ENCODE measurements around the gene UTP3.
"Not testable (repeated sequence)": the region's sequence is repeated elsewhere in the genome, so short reads cannot be mapped to it uniquely, and the experiment has no call there.

UTP3 gene

GRCh38 chr4:70698435-70698834 is 10.1 kb downstream of the UTP3 start:
- not testable (repeated sequence) for H3K4me1 ChIP-seq (ENCODE audit: control insufficient read depth in 2 of 2, insufficient read depth in 1 of 2, low read depth in 1 of 2, low read length in 2 of 2); H3K4me2 ChIP-seq (ENCODE audit: insufficient read depth, low read length, poor library complexity, severe bottlenecking); H4K91ac ChIP-seq (ENCODE audit: low read depth, low read length, poor library complexity); H2AFZ ChIP-seq (ENCODE audit: low read length); H3K9me3 ChIP-seq (replicated peaks in 1 of 2; ENCODE audit: control insufficient read depth in 2 of 2, insufficient read depth in 1 of 2, low read depth in 1 of 2, low read length in 2 of 2); H3K14ac ChIP-seq (ENCODE audit: low read length); H2BK120ac ChIP-seq (ENCODE audit: low read depth, low read length); H3K23ac ChIP-seq (ENCODE audit: low read depth, low read length, poor library complexity); H3K18ac ChIP-seq (ENCODE audit: low read length); H3K36me3 ChIP-seq (replicated peaks in 1 of 2; ENCODE audit: control insufficient read depth in 2 of 2, insufficient read depth in 2 of 2, low read length in 2 of 2); H4K8ac ChIP-seq (ENCODE audit: low read depth, low read length); H3K4me3 ChIP-seq (ENCODE audit: low read length in 2 of 2); H2AK5ac ChIP-seq (ENCODE audit: low read depth, low read length); H3K27me3 ChIP-seq (ENCODE audit: control insufficient read depth in 3 of 3, insufficient read depth in 3 of 3, low read depth in 1 of 3, low read length in 3 of 3); H2BK15ac ChIP-seq (ENCODE audit: low read length); H2BK5ac ChIP-seq (ENCODE audit: low read length); H3K9ac ChIP-seq (ENCODE audit: low read depth, low read length, poor library complexity); H3K4ac ChIP-seq (ENCODE audit: low read length); H3K79me1 ChIP-seq (ENCODE audit: low read depth, low read length); H2BK12ac ChIP-seq (ENCODE audit: low read length); H3K27ac ChIP-seq (replicated peaks; ENCODE audit: low read length); DNase-seq (ENCODE audit: low spot score)
- no CpG with 5 or more reads among the region's 8 CpGs for WGBS, 2 donors (ENCODE audit: extremely low coverage in 2 of 2, insufficient read length in 2 of 2, insufficient replicate concordance in 1 of 2)

DNA sequence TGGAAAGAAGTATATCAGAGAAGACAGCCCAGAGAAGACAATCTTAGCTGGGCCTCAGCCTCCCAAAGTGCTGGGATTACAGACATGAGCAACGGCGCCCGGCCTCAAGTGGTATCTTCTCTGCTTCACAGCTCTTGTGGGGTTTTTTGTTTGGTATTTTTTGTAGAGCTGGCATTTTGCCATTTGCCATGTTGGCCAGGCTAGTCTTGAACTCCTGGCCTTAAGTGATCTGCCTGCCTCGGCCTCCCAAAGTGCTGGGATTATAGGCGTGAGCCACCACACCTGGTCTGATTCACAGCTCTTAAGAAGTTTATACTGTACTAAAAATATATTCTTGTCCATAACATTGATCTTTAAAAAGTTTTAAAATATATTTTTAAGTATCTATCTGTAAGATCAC is 12.4 kb downstream of the UTP3 start:
- Histone ChIP-seq H3K14ac (ENCODE audit: low read length) (no peak overlapping the region), H3K4me1 (ENCODE audit: control insufficient read depth in 2 of 2, insufficient read depth in 1 of 2, low read depth in 1 of 2, low read length in 2 of 2) (no peaks in the 10 kb centered on the region), H3K9me3 (replicated peaks in 1 of 2; ENCODE audit: control insufficient read depth in 2 of 2, insufficient read depth in 1 of 2, low read depth in 1 of 2, low read length in 2 of 2) (no peaks in the 10 kb centered on the region), H3K18ac (ENCODE audit: low read length) (no peak overlapping the region), H3K9ac (ENCODE audit: low read depth, low read length, poor library complexity) (no peak overlapping the region), H2BK5ac (ENCODE audit: low read length) (no peak overlapping the region), H3K36me3 (replicated peaks in 1 of 2; ENCODE audit: control insufficient read depth in 2 of 2, insufficient read depth in 2 of 2, low read length in 2 of 2) (no peaks in the 10 kb centered on the region), H2AK5ac (ENCODE audit: low read depth, low read length) (no peak overlapping the region), H3K23ac (ENCODE audit: low read depth, low read length, poor library complexity) (no peak overlapping the region), H2BK12ac (ENCODE audit: low read length) (no peak overlapping the region), H3K27me3 (ENCODE audit: control insufficient read depth in 3 of 3, insufficient read depth in 3 of 3, low read depth in 1 of 3, low read length in 3 of 3) (no peaks in the 10 kb centered on the region), H3K4me3 (ENCODE audit: low read length in 2 of 2) (no peak overlapping the region), H3K4ac (ENCODE audit: low read length) (no peak overlapping the region), H2BK15ac (ENCODE audit: low read length) (no peak overlapping the region), H2BK120ac (ENCODE audit: low read depth, low read length) (no peak overlapping the region), H2AFZ (ENCODE audit: low read length) (no peak overlapping the region), H3K27ac (replicated peaks; ENCODE audit: low read length) (no peak overlapping the region), H3K79me1 (ENCODE audit: low read depth, low read length) (no peaks in the 10 kb centered on the region), H4K8ac (ENCODE audit: low read depth, low read length) (no peak overlapping the region), H3K4me2 (ENCODE audit: insufficient read depth, low read length, poor library complexity, severe bottlenecking) (no peak overlapping the region), H4K91ac (ENCODE audit: low read depth, low read length, poor library complexity) (no peak overlapping the region)
- no CpG with 5 or more reads among the region's 5 CpGs for WGBS, 2 donors (ENCODE audit: extremely low coverage in 2 of 2, insufficient read length in 2 of 2, insufficient replicate concordance in 1 of 2)
- no peak for DNase-seq (ENCODE audit: low spot score)

GRCh38 chr4:70701271-70701670 is 12.9 kb downstream of the UTP3 start:
- no peak overlapping the region for H2BK120ac ChIP-seq (ENCODE audit: low read depth, low read length)
- WGBS, 2 donors (ENCODE audit: extremely low coverage in 2 of 2, insufficient read length in 2 of 2, insufficient replicate concordance in 1 of 2), result no CpG with 5 or more reads among the region's 1 CpG
- no peak overlapping the region for H3K4me2 ChIP-seq (ENCODE audit: insufficient read depth, low read length, poor library complexity, severe bottlenecking)
- H2AK5ac ChIP-seq (ENCODE audit: low read depth, low read length), result no peak overlapping the region
- no peaks in the 10 kb centered on the region for H3K79me1 ChIP-seq (ENCODE audit: low read depth, low read length)
- no peak overlapping the region for H3K18ac ChIP-seq (ENCODE audit: low read length)
- no peak overlapping the region for H2BK15ac ChIP-seq (ENCODE audit: low read length)
- H3K4me3 ChIP-seq (ENCODE audit: low read length in 2 of 2), result no peak overlapping the region
- H3K9me3 ChIP-seq (replicated peaks in 1 of 2; ENCODE audit: control insufficient read depth in 2 of 2, insufficient read depth in 1 of 2, low read depth in 1 of 2, low read length in 2 of 2), result no peaks in the 10 kb centered on the region
- no peak overlapping the region for H3K23ac ChIP-seq (ENCODE audit: low read depth, low read length, poor library complexity)
- H3K36me3 ChIP-seq (replicated peaks in 1 of 2; ENCODE audit: control insufficient read depth in 2 of 2, insufficient read depth in 2 of 2, low read length in 2 of 2), result no peaks in the 10 kb centered on the region
- DNase-seq (ENCODE audit: low spot score), result no peak
- no peak overlapping the region for H4K91ac ChIP-seq (ENCODE audit: low read depth, low read length, poor library complexity)
- H2BK5ac ChIP-seq (ENCODE audit: low read length), result no peak overlapping the region
- no peak overlapping the region for H4K8ac ChIP-seq (ENCODE audit: low read depth, low read length)
- H3K27me3 ChIP-seq (ENCODE audit: control insufficient read depth in 3 of 3, insufficient read depth in 3 of 3, low read depth in 1 of 3, low read length in 3 of 3), result no peaks in the 10 kb centered on the region
- H3K9ac ChIP-seq (ENCODE audit: low read depth, low read length, poor library complexity), result no peak overlapping the region
- no peak overlapping the region for H3K14ac ChIP-seq (ENCODE audit: low read length)
- no peak overlapping the region for H2AFZ ChIP-seq (ENCODE audit: low read length)
- H3K4me1 ChIP-seq (ENCODE audit: control insufficient read depth in 2 of 2, insufficient read depth in 1 of 2, low read depth in 1 of 2, low read length in 2 of 2), result peaks cover 0 to under 1% of the 10 kb centered on the region in 2 donors
- no peak overlapping the region for H3K4ac ChIP-seq (ENCODE audit: low read length)
- H3K27ac ChIP-seq (replicated peaks; ENCODE audit: low read length), result no peak overlapping the region
- no peak overlapping the region for H2BK12ac ChIP-seq (ENCODE audit: low read length)

GRCh38 chr4:70702592-70702991 is 14.3 kb downstream of the UTP3 start:
- not testable (repeated sequence) for H3K14ac ChIP-seq (ENCODE audit: low read length); H3K27me3 ChIP-seq (ENCODE audit: control insufficient read depth in 3 of 3, insufficient read depth in 3 of 3, low read depth in 1 of 3, low read length in 3 of 3); H4K8ac ChIP-seq (ENCODE audit: low read depth, low read length); H4K91ac ChIP-seq (ENCODE audit: low read depth, low read length, poor library complexity); H2AFZ ChIP-seq (ENCODE audit: low read length); H3K23ac ChIP-seq (ENCODE audit: low read depth, low read length, poor library complexity); H2AK5ac ChIP-seq (ENCODE audit: low read depth, low read length); H3K4me2 ChIP-seq (ENCODE audit: insufficient read depth, low read length, poor library complexity, severe bottlenecking); H2BK15ac ChIP-seq (ENCODE audit: low read length); H3K4me3 ChIP-seq (ENCODE audit: low read length in 2 of 2); H3K18ac ChIP-seq (ENCODE audit: low read length); H3K4ac ChIP-seq (ENCODE audit: low read length); H3K27ac ChIP-seq (replicated peaks; ENCODE audit: low read length); H3K9ac ChIP-seq (ENCODE audit: low read depth, low read length, poor library complexity); H2BK5ac ChIP-seq (ENCODE audit: low read length); H2BK120ac ChIP-seq (ENCODE audit: low read depth, low read length); DNase-seq (ENCODE audit: low spot score); H2BK12ac ChIP-seq (ENCODE audit: low read length); H3K36me3 ChIP-seq (replicated peaks in 1 of 2; ENCODE audit: control insufficient read depth in 2 of 2, insufficient read depth in 2 of 2, low read length in 2 of 2); H3K9me3 ChIP-seq (replicated peaks in 1 of 2; ENCODE audit: control insufficient read depth in 2 of 2, insufficient read depth in 1 of 2, low read depth in 1 of 2, low read length in 2 of 2); H3K79me1 ChIP-seq (ENCODE audit: low read depth, low read length); H3K4me1 ChIP-seq (ENCODE audit: control insufficient read depth in 2 of 2, insufficient read depth in 1 of 2, low read depth in 1 of 2, low read length in 2 of 2)
- no CpG with 5 or more reads among the region's 2 CpGs for WGBS, 2 donors (ENCODE audit: extremely low coverage in 2 of 2, insufficient read length in 2 of 2, insufficient replicate concordance in 1 of 2)

Measured in neuronal stem cell (in vitro differentiated cells).